ENCODE data around the gene ALX1.
"Not testable (repeated sequence)": the region's sequence is repeated elsewhere in the genome, so short reads cannot be mapped to it uniquely, and the experiment has no call there.

The ALX1 gene

DNA sequence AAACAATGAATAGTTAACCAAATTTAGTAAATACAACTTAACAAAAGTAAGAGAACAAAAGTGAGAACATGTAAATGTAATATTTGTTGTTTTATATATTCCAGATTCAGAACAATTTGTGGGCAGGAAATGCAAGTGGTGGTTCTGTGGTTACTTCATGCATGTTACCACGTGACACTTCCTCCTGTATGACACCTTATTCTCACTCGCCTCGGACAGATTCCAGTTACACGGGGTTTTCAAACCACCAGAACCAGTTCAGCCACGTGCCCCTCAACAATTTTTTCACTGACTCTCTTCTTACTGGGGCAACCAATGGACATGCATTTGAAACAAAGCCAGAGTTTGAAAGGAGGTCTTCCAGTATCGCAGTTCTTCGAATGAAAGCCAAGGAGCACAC, 21.0 kb downstream of the ALX1 start:
- no peak for DNase-seq (ENCODE audit: low read depth)

DNA sequence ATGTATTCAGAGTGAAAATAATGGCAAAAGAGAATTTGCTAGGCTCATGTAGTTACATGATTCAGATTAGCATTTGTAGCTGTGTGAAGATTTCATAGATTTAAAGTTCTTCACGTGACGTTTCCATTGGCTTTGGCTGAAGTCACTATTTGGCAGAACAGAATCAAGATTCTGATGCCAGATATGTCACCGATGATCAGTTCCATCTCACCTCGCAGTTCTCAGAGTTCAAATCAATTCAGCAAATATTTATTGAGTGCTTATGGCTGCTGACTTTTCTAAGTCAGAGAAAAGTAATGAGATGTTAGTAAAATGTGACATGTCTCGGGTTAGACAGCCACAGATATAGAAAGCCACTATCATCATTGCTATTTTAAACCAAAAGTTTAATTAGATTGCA, 28.4 kb downstream of the ALX1 start:
- DNase-seq (ENCODE audit: low read depth), result no peak

DNA sequence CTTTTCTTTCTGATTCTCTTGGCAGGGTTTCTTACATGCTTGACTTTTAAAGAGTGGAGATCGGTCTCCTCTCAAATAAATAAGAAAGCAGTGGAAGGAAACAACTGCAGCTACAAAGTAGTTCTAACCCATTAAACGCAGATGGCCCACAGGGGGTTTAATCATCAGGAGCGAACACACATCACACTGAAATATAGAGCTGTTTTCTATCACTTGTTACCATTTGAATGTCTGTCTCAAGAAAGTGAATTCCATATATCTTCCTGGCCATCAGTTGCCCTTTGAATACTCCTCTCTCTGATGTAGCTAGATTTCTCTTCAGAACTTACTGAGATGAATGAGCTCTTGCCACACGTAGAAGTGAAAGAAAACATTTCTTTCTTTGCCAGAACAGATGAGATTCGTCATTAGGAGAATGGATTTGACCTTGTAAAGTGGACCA, 29.1 kb downstream of the ALX1 start:
- DNase-seq (ENCODE audit: low read depth), result peak; percentile 13

DNA sequence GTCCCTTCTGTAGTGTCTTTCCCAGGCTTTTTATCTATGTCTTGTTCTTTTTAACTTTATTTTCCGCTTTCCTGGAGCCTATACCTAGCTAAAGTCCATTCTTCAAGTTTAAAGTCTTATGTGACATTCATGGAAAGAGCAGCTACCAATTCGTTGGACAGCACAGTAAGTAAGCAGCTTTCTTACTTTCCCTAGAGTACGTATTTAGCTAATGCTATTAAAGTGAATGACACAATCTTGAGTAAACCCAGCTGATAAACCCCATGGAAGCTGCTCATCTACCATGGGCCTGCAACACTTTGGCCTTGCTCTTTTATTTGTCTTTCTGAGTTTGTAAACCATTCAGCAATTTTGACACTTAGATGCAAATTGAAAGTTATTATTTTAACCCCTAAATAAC, 30.0 kb downstream of the ALX1 start:
- peak; percentile 15 for DNase-seq (ENCODE audit: low read depth)

DNA sequence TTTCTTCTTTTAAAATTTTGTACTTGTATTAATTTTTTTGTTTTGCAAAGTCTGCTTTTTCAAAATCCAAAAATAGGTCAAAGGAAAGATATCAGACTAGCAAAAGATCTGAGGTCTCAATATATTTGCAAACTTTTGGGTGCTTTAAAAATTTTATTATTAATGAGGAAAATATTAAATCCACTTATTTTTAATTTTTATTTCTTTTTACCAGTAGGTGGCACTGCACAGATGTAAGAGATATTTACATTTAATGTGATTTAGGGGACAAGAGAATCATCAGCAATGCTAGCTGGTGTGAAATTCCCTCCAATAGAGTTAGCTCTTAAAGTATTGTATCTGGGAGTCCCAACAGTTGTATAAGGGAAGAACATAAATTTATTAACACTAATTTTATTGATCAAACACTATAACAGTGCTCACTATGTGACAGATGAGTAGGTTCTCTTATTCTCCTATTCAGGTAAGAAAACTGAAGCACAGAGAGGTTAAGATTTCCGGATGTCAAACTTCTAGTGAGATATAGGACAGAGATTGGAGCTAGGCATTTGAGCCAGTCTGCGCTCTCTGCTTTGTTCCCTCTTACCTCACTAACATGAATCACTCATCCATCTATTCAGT, 30.5 kb downstream of the ALX1 start:
- DNase-seq (ENCODE audit: low read depth), result peak; percentile 33

DNA sequence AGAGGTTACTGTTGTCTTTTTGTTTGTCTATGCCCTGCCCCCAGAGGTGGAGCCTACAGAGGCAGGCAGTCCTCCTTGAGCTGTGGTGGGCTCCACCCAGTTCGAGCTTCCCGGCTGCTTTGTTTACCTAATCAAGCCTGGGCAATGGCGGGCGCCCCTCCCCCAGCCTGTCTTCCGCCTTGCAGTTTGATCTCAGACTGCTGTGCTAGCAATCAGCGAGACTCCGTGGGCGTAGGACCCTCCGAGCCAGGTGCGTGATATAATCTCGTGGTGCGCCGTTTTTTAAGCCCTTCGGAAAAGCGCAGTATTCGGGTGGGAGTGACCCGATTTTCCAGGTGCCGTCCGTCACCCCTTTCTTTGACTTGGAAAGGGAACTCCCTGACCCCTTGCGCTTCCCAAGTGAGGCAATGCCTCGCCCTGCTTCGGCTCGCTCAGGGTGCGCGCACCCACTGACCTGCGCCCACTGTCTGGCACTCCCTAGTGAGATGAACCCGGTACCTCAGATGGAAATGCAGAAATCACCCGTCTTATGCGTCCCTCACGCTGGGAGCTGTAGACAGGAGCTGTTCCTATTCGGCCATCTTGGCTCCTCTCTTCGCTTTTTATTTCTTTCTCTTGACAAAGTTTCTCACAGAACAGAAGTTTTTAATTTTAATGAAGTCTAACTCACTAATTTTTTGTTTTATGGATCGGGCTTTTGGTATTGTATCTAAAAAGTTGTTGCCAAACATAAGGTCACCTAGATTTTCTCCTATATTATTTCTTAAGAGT, 38.0 kb downstream of the ALX1 start:
- DNase-seq (ENCODE audit: low read depth), result not testable (repeated sequence)

DNA sequence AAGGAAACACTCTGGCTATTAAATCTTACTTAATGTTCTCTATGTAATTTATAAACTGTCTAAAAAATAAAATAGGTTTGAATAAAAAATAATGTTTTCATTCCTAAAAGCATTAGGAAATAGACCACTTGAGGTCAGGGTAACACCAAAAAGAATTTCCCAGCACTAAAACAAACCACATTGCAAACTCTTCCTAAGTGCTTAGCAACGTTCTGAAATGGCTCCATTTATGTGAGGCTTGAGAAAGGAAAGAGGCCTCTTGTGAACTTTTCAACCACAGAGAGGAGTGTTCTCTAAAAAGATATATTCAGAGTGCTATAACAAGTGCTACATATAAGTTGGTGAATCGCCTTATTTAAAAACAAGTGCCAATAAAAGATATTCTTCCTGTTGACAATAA, 42.7 kb downstream of the ALX1 start:
- DNase-seq (ENCODE audit: low read depth), result no peak

DNA sequence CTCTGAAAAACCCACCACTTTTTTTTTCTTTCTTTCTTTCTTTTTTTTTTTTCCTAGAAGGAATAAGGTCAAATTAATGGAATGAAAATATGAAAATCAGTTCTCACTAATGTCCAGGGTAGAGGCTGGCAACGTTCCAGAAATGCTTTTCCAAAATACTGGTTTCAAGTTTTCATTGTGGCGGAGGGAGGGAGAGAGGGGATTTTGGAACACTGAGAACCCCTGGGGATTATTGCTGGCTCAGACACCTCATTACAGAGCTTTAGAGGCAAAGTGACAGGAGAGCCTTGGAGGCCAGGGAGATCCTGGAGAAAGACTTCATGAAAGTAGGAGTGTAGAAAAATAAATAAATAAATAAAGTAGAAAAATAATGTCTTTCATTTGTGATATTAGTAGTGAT, 45.4 kb downstream of the ALX1 start:
- DNase-seq (ENCODE audit: low read depth), result no peak

DNA sequence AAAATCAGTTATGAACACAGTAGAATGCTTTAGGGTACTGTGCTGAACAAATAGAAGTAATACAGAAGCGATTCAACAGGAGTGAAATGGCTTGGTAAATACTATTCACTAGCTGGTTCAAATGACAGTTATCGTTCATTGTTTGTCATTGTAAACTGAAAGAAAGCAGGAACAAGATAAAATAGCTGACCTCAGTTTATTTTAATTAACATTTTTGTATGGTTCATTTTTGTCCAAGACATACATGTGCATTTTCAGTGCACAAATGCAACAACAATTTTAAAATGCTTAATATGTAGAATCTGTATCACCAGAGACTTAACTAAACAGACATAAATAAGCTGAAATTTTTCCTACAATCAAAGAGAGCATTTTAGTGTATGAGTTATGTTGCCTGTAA, 49.9 kb downstream of the ALX1 start:
- no peak for DNase-seq (ENCODE audit: low read depth)

DNA sequence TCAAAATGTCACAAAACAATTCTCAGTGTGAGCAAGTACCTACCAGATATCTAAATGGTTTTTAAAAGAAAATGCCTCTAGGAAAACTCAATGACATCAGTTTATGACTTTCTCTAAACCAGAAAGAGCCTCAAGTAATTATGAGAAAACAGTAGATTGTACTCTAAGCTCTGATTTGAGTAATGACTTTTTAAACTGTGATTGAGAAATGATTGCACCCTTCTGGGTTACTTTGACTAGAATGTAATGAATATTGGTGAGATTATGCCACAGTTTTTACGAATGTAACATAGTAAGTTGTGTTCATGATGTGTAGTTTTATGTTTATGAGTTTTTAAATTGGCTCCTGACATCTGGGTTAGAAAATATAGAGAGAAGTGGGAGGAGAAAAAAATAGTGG, 68.8 kb downstream of the ALX1 start:
- no peak for DNase-seq (ENCODE audit: low read depth)

DNA sequence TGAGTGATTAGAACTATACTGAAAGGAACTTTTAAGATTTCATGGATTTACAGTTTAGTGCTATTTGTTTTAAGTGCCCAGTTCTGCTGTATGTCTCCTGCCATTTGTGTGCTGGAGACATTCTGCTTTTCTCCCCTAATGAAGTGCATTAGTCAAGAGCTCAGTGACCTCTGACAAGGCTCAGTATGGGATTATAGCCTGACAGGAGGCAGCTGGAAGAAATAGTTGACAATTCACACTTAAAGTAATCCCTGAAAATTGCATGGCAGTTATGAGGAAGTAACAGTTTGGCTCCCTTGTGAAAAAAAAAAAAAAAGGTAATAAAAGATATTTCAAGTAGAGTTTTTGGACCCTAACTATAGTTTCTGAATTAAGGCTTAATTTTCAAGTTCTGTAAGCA, 70.3 kb downstream of the ALX1 start:
- no peak for DNase-seq (ENCODE audit: low read depth)
